NCI-H1417 treated with DMSO at 0.1 percent for 48 hours (cell line): Measurements from ENCODE around the gene TPRX1.
"Not testable (repeated sequence)": the region's sequence is repeated elsewhere in the genome, so short reads cannot be mapped to it uniquely, and the experiment has no call there.

Source experiments
- DNase-seq: peaks from one replicate; lab custom pipeline; 2025; lab: John Stamatoyannopoulos, UW

Gene TPRX1, protein sequence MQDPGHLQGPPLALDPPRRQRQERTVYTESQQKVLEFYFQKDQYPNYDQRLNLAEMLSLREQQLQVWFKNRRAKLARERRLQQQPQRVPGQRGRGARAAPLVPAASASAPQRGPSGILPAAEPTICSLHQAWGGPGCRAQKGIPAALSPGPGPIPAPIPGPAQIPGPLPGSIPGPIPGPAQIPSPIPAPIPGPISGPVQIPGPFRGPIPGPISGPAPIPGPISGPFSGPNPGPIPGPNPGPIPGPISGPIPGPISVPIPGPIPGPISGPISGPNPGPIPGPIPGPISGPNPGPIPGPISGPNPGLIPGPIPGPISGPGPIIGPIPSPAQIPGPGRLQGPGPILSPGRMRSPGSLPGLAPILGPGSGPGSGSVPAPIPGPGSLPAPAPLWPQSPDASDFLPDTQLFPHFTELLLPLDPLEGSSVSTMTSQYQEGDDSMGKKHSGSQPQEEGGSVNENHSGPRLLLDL

GRCh38 chr19:47804451-47804850, at the start of gene TPRX1:
Gene TPRX1, minus strand, starts transcription at chr19:47804551. Its CDS starts 12 bp downstream, at chr19:47804539.
- not testable (repeated sequence) for DNase-seq

DNA sequence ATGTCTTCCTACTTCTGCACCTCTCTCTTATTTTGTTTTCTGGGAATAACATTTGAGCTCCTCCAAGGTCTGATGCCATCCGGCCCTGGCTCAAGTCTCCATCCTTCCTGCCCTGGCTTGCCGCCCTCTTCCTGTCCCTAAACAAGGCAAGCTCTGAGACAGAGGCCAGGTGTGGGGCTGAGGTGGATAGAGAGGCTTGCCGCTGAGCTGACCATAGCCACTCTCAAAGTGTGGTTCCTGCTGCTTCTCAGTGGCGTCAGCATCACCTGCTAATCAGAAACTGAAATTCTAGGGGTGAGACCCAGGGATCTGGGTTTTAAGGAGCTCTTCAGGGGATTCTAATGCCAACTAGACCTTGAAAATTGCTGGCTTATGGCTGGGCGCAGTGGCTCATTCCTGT, 48.7 kb upstream of the TPRX1 start:
- no peak for DNase-seq

GRCh38 chr19:47848823-47849473, 44.6 kb upstream of the TPRX1 start:
- DNase-seq, result no peak

DNA sequence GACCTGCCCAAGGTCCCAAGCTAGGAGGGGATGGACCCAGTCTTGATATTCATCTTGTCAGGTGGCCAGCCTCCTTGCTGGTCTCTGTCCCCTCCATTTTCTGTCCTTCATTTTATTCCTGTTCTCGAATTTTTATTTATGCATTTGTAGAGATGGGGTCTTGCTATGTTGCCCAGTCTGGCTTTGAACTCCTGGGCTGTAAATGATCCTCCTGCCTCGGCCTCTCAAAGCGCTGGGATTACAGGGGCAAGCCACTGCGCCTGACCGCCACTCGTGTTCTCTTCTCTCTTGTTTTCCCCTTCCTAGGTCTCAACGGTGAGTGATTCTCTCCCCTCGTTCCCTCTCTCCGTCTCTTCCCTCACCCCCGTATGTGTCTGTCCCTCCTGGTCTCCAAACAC, 44.1 kb upstream of the TPRX1 start:
- DNase-seq, result no peak

DNA sequence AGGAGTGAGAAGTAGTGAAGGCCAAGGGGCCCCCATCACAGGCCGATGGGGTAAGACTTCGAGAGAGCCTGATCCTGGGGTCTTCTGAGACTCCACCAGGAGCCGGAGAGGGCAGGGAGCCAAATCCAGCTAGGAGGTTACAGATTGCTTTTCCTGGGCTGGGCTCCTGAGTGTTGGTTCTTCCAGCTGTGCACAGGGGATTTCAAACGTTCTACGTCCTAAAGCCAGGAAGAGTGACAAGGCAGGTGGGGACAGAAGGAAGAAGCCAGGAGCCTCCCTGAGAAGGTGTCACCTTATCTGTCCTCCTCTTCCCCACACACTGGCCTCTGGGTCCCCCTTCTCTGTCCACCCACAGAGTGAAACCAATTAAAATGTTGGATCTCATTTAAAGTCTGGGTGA, 38.6 kb upstream of the TPRX1 start:
- no peak for DNase-seq

- no peak for DNase-seq
These were observed 35.6 kb upstream of the TPRX1 start for GRCh38 chr19:47839913-47840312.

DNA sequence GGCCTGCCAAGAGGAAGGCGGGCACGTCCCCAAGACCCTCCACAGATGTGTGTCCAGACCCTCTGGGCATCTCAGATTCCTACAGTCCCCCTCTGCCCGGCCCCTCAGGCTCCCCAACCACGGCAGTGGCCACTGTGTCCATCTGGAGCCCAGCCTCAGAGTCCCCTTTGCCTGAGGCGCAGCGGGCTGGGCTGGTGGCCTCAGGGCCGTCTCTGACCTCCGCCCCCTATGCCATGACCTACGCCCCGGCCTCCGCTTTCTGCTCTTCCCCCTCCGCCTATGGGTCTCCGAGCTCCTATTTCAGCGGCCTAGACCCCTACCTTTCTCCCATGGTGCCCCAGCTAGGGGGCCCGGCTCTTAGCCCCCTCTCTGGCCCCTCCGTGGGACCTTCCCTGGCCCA, 35.1 kb upstream of the TPRX1 start:
- DNase-seq, result no peak

DNA sequence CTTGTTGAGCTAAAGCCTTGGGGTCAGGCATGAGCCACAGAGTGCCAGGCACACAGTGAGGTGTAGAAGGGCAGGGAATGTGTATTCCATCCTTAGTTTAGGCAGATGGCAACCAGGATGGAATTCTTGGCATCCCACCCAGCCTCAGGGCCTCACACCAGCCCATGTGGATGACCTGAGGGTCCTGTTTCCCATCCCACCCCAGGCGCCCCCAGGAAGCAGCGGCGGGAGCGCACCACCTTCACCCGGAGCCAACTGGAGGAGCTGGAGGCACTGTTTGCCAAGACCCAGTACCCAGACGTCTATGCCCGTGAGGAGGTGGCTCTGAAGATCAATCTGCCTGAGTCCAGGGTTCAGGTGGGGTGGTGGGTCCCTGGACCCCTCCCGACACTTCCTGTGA, 31.7 kb upstream of the TPRX1 start:
- no peak for DNase-seq

- no peak for DNase-seq
These were observed 28.4 kb upstream of the TPRX1 start for GRCh38 chr19:47832723-47833122.

- no peak for DNase-seq
These were observed 22.4 kb upstream of the TPRX1 start for GRCh38 chr19:47826800-47827199.

- no peak for DNase-seq
These were observed 20.0 kb upstream of the TPRX1 start for GRCh38 chr19:47824396-47824795.

DNA sequence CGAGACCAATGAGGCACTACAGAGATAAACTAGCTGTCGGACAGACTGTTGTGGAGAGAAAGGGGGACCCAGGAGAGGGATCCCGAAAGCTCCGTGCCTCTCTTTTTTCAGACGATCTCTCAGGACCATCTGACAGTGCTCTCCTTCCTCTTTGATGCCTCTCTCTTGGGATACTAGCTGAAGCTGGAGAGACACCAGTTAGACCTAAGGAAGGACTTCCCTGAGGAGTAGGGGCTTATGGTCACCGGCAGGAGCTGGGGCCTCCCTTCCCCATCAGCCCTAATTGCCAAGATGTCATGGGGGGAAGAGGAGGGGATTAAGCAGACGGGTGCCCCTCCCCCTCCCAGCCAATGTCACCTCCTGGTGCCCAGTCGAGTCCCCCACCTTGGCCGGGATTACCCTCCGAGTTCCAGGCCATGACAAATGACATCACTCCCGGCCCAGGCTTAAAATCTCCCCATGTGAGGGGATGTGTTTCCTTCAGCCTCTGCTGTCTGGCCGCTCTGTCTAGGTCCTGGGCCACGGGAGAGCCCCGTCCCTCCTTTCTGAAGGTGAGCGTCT, 17.2 kb upstream of the TPRX1 start, which contains the start of gene CRX:
Gene CRX (plus strand): TSS at position 478 of the 561 bp plus-strand sequence. CDS start 12,507 bp downstream, outside the sequence.
- DNase-seq, result no peak

DNA sequence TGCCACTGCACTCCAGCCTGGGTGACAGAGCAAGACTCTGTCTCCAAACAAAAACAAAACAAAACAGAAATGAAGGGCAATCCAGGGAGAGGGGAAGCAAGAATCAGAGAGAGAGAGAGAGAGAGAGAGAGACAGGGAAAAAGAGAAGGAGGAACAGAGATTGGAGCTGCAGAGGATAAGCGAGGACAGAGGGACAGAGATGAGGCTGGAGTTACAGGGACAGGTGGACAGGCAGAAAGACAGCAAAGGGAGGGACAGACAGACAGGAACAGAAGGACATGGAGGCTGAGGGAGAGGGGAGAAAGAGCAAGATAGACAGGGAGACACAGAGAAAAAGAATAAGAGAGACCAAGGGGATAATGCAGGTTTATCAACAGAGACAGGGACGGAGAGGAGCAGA, 16.1 kb upstream of the TPRX1 start:
- DNase-seq, result no peak

DNA sequence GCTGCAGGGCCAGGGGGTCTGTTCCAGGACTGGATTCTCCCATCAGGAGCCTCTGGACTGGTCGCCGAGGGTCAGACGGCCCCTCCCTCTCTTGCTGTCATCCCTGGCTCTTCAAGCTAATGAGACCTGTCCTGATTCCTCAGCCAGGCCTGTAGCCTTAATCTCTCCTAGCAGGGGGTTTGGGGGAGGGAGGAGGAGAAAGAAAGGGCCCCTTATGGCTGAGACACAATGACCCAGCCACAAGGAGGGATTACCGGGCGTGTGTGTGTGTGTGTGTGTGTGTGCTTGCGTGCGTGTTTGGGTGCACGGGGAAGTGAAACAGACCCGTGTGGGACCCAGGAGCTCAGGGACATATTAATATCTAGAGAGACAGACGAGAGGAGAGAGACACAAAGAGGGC, 15.5 kb upstream of the TPRX1 start:
- no peak for DNase-seq

- DNase-seq, result not testable (repeated sequence)
These were observed 13.9 kb upstream of the TPRX1 start for GRCh38 chr19:47818221-47818620.

DNA sequence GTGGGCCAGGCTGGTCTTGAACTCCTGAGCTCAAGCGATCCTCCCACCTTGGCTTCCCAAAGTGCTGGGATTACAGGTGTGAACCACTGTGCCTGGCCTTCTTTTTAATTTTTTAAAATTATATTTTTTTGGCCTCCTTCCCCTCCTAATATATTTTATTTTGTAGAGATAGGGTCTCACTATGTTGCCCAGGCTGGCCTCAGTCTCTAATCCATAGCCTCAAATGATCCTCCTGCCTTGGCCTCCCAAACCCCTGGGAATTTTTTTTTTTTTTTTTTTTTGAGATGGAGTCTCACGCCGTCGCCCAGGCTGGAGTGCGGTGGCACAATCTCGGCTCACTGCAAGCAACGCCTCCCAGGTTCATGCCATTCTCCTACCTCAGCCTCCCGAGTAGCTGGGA, 11.9 kb upstream of the TPRX1 start:
- not testable (repeated sequence) for DNase-seq

DNA sequence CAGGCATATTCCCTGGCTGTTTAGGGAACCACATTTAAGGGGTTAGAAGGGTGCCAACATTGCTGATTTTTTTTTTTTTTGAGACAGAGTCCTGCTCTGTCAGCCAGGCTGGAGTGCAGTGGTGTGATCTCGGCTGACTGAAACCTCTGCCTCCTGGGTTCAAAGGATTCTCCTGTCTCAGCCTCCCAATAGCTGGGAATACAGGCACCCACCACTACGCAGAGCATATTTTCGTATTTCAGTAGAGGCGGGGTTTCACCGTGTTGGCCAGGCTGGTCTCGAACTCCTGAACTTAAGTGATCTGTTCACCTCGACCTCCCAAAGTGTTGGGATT, 9.6 kb upstream of the TPRX1 start:
- DNase-seq, result no peak

- no peak for DNase-seq
These were observed 9.1 kb upstream of the TPRX1 start for GRCh38 chr19:47813304-47813994.

DNA sequence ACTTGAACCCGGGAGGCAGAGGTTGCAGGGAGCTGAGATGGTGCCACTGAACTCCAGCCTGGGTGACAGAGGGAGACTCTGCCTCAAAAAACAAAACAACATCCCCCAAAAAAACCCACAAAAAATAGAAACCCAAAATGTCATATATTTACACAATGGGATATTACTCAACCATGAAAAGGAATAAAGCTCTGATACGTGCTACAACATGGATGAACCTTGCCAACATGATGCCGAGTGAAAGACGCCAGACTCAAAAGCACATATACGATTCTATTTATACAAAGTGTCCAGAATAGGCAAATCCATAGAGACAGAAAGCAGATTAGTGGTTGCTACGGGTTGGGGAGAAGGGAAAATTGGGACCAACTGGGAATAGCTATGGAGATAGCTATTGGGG, 2.1 kb upstream of the TPRX1 start:
- no peak for DNase-seq

DNA sequence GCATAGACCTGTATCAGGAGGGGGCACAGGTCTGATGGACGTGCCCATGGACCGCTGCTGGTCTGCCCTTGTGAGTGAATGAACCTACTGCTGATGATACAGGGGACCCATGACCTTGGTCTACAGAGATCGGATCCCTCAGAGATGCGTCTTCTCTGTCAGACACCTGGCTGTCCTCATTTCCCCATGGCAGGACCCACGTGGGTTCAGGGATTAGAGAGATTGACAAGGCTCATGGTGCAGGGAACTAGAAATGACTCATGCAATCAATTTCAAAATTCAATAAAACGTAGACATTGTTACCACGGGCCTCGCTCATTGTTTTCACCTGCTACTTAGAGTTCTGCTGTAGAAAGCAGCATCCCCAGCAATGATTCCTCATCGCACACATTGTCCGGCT, 962 bp upstream of the TPRX1 start:
- DNase-seq, result no peak

DNA sequence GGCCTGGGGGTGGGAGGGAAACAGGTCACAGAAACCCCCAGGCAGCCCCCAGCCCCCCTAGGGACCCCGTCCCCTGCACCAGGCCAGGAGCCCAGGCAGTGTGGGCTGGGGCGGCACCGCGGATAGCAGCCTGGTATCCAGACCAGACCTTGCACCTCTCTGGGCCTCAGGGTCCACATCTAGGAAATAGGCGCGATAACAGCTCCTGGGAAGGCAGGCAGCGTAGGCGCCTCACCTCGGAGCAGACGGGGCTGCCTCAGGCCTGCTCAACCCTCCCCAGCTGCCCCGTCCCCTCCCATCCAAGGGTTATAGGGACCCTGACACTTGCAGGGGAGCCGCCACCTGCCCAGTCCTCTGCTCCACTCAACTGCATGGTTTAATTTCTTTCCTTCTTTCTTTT, 680 bp downstream of the TPRX1 start:
- DNase-seq, result not testable (repeated sequence)

- not testable (repeated sequence) for DNase-seq
These were observed 1.2 kb downstream of the TPRX1 start for GRCh38 chr19:47803148-47803547.
